ENCODE results near the gene COMP. TPM values are rescaled to one million over a fixed set of nuclear protein-coding genes. Genes with fewer than 3 reads are reported as not detected.

Gene COMP
- total RNA-seq, 1 experiment from 2014 or later = 0.13 TPM

- TF ChIP-seq, protein P1, sequence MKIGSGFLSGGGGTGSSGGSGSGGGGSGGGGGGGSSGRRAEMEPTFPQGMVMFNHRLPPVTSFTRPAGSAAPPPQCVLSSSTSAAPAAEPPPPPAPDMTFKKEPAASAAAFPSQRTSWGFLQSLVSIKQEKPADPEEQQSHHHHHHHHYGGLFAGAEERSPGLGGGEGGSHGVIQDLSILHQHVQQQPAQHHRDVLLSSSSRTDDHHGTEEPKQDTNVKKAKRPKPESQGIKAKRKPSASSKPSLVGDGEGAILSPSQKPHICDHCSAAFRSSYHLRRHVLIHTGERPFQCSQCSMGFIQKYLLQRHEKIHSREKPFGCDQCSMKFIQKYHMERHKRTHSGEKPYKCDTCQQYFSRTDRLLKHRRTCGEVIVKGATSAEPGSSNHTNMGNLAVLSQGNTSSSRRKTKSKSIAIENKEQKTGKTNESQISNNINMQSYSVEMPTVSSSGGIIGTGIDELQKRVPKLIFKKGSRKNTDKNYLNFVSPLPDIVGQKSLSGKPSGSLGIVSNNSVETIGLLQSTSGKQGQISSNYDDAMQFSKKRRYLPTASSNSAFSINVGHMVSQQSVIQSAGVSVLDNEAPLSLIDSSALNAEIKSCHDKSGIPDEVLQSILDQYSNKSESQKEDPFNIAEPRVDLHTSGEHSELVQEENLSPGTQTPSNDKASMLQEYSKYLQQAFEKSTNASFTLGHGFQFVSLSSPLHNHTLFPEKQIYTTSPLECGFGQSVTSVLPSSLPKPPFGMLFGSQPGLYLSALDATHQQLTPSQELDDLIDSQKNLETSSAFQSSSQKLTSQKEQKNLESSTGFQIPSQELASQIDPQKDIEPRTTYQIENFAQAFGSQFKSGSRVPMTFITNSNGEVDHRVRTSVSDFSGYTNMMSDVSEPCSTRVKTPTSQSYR (CRISPR knock-in tag; IDR thresholded peaks at IDR 0.05) = no peak
- TF ChIP-seq ZNF121 (CRISPR knock-in tag; IDR thresholded peaks at IDR 0.05) (no peak), ZNF423 (CRISPR knock-in tag; IDR thresholded peaks at IDR 0.05) (no peak), JAZF1 (CRISPR knock-in tag; IDR thresholded peaks at IDR 0.05) (no peak), ATF2 (CRISPR knock-in tag; IDR thresholded peaks at IDR 0.05; ENCODE audit: borderline replicate concordance, low read depth) (no peak), TCF7 (CRISPR knock-in tag; IDR thresholded peaks at IDR 0.05; ENCODE audit: low read depth) (no peak)
Observed at GRCh38 chr19:18834644-18834984, 43.5 kb upstream of the COMP start (continued).

- DNase-seq (ENCODE audit: low spot score) = no peak
- Mint-ChIP-seq H3K36me3 (peaks cover 26% of the 10 kb centered on the region), H3K4me1 (peaks cover 29% of the 10 kb centered on the region), H3K27ac (peak overlapping the region; percentile 75), H3K27me3 (ENCODE audit: low read depth) (peaks cover 13% of the 10 kb centered on the region), H3K4me3 (peak overlapping the region; percentile 94), H3K9me3 (no peaks in the 10 kb centered on the region)
- TF ChIP-seq, protein P2, sequence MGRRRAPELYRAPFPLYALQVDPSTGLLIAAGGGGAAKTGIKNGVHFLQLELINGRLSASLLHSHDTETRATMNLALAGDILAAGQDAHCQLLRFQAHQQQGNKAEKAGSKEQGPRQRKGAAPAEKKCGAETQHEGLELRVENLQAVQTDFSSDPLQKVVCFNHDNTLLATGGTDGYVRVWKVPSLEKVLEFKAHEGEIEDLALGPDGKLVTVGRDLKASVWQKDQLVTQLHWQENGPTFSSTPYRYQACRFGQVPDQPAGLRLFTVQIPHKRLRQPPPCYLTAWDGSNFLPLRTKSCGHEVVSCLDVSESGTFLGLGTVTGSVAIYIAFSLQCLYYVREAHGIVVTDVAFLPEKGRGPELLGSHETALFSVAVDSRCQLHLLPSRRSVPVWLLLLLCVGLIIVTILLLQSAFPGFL (CRISPR knock-in tag; IDR thresholded peaks at IDR 0.05; ENCODE audit: borderline replicate concordance) = no peak
- TF ChIP-seq SMAD4 (CRISPR knock-in tag; IDR thresholded peaks at IDR 0.05) = no peak
- TF ChIP-seq CREB1 (CRISPR knock-in tag; IDR thresholded peaks at IDR 0.05) = no peak
- TF ChIP-seq, protein P3, sequence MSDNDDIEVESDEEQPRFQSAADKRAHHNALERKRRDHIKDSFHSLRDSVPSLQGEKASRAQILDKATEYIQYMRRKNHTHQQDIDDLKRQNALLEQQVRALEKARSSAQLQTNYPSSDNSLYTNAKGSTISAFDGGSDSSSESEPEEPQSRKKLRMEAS (CRISPR knock-in tag; IDR thresholded peaks at IDR 0.05) = no peak
- CTCF ChIA-PET = interaction anchor here (1.0 to 4.7 kb wide), 3 partner anchors 13 to 372 kb away, joined by 3 to 64 read pairs (median 4); no protein-coding TSS in a partner anchor
- POLR2A ChIA-PET = interaction anchor here (0.6 to 0.9 kb wide), 3 partner anchors 13 to 370 kb away, joined by 3 to 6 read pairs (median 3); no protein-coding TSS in a partner anchor
- ATAC-seq = no peak; the same call in 1 of the 2 replicates
Observed at GRCh38 chr19:18833849-18834643, 42.9 kb upstream of the COMP start.

GRCh38 chr19:18833141-18833476, 42.0 kb upstream of the COMP start:
- Mint-ChIP-seq H3K9me3 (no peaks in the 10 kb centered on the region), H3K4me1 (peaks cover 24% of the 10 kb centered on the region), H3K36me3 (peaks cover 22% of the 10 kb centered on the region), H3K4me3 (peak overlapping the region; percentile 94), H3K27me3 (ENCODE audit: low read depth) (peaks cover 22% of the 10 kb centered on the region), H3K27ac (peak overlapping the region; percentile 84; the same call in 1 of the 2 replicates)
- ChIA-PET CTCF (interaction anchor here (0.7 to 4.7 kb wide), 10 partner anchors 8 to 363 kb away, joined by 3 to 64 read pairs (median 6); no protein-coding TSS in a partner anchor), POLR2A (no interaction called here)
- DNase-seq (ENCODE audit: low spot score) = no peak
- no peak for ATAC-seq
- no peak for TF ChIP-seq NFYB (CRISPR knock-in tag; conservative IDR thresholded peaks at IDR 0.05; ENCODE audit: low read depth)
- TF ChIP-seq ZBTB21 (CRISPR knock-in tag; IDR thresholded peaks at IDR 0.05; ENCODE audit: borderline replicate concordance) = no peak
- TF ChIP-seq, protein P4, sequence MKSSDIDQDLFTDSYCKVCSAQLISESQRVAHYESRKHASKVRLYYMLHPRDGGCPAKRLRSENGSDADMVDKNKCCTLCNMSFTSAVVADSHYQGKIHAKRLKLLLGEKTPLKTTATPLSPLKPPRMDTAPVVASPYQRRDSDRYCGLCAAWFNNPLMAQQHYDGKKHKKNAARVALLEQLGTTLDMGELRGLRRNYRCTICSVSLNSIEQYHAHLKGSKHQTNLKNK (CRISPR knock-in tag; IDR thresholded peaks at IDR 0.05) = no peak
- no peak for TF ChIP-seq GTF2I (CRISPR knock-in tag; conservative IDR thresholded peaks at IDR 0.05)
- TF ChIP-seq, protein P5, sequence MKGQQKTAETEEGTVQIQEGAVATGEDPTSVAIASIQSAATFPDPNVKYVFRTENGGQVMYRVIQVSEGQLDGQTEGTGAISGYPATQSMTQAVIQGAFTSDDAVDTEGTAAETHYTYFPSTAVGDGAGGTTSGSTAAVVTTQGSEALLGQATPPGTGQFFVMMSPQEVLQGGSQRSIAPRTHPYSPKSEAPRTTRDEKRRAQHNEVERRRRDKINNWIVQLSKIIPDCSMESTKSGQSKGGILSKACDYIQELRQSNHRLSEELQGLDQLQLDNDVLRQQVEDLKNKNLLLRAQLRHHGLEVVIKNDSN (CRISPR knock-in tag; IDR thresholded peaks at IDR 0.05) = no peak
- TF ChIP-seq, protein P6, sequence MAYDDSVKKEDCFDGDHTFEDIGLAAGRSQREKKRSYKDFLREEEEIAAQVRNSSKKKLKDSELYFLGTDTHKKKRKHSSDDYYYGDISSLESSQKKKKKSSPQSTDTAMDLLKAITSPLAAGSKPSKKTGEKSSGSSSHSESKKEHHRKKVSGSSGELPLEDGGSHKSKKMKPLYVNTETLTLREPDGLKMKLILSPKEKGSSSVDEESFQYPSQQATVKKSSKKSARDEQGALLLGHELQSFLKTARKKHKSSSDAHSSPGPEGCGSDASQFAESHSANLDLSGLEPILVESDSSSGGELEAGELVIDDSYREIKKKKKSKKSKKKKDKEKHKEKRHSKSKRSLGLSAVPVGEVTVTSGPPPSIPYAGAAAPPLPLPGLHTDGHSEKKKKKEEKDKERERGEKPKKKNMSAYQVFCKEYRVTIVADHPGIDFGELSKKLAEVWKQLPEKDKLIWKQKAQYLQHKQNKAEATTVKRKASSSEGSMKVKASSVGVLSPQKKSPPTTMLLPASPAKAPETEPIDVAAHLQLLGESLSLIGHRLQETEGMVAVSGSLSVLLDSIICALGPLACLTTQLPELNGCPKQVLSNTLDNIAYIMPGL (CRISPR knock-in tag; IDR thresholded peaks at IDR 0.05) = no peak
- TF ChIP-seq TP53 (CRISPR knock-in tag; IDR thresholded peaks at IDR 0.05) = no peak
- TF ChIP-seq, protein P2 (CRISPR knock-in tag; IDR thresholded peaks at IDR 0.05; ENCODE audit: borderline replicate concordance) = no peak
- no peak for TF ChIP-seq E2F5 (CRISPR knock-in tag; IDR thresholded peaks at IDR 0.05)
- no peak for TF ChIP-seq ESRRA (CRISPR knock-in tag; IDR thresholded peaks at IDR 0.05; ENCODE audit: borderline replicate concordance)
- TF ChIP-seq TEAD1 (CRISPR knock-in tag; IDR thresholded peaks at IDR 0.05) = no peak
- TF ChIP-seq NFATC4 (CRISPR knock-in tag; IDR thresholded peaks at IDR 0.05) = no peak
- no peak for TF ChIP-seq JAZF1 (CRISPR knock-in tag; IDR thresholded peaks at IDR 0.05)
- TF ChIP-seq ZNF671 (CRISPR knock-in tag; IDR thresholded peaks at IDR 0.05) = no peak

Measured in WTC11 (cell line).